ENCODE data around the gene AOPEP. TPM values are rescaled to one million over a fixed set of nuclear protein-coding genes. Genes with fewer than 3 reads are reported as not detected.

The AOPEP gene
- total and polyA plus RNA-seq, 9 of the 15 experiments (the other 6 are each of a cell fraction or from before 2014, with no cell fraction given) = 4.5 to 19.3 (median 13.5) TPM

- no peak for TF ChIP-seq CHD7 (IDR thresholded peaks at IDR 0.05; ENCODE audit: low read depth, low read length)
- peak in 1 of 2 experiments; percentile 21; a peak in 1 of 3 replicates for TF ChIP-seq CBX3 (IDR thresholded peaks at IDR 0.05; ENCODE audit: borderline replicate concordance in 1 of 2, low read length in 2 of 2)
- no peak for TF ChIP-seq NFYB (IDR thresholded peaks at IDR 0.05; ENCODE audit: extremely low read depth, insufficient read length)
- no peak for TF ChIP-seq ZNF76 (CRISPR knock-in tag; IDR thresholded peaks at IDR 0.05; ENCODE audit: borderline replicate concordance)
- TF ChIP-seq MXI1 (IDR thresholded peaks at IDR 0.05; ENCODE audit: low read depth, low read length) = no peak
- TF ChIP-seq, protein P1, sequence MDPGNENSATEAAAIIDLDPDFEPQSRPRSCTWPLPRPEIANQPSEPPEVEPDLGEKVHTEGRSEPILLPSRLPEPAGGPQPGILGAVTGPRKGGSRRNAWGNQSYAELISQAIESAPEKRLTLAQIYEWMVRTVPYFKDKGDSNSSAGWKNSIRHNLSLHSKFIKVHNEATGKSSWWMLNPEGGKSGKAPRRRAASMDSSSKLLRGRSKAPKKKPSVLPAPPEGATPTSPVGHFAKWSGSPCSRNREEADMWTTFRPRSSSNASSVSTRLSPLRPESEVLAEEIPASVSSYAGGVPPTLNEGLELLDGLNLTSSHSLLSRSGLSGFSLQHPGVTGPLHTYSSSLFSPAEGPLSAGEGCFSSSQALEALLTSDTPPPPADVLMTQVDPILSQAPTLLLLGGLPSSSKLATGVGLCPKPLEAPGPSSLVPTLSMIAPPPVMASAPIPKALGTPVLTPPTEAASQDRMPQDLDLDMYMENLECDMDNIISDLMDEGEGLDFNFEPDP (CRISPR knock-in tag; IDR thresholded peaks at IDR 0.05) = no peak
- TF ChIP-seq ZNF12 (CRISPR knock-in tag; IDR thresholded peaks at IDR 0.05) = no peak
- no peak for TF ChIP-seq ZBTB5 (IDR thresholded peaks at IDR 0.05)
- TF ChIP-seq EP300 (IDR thresholded peaks at IDR 0.05; ENCODE audit: low read length) = no peak
- TF ChIP-seq CHCHD3 (CRISPR knock-in tag; IDR thresholded peaks at IDR 0.05) = no peak
- TF ChIP-seq U2AF1 (optimal IDR thresholded peaks at IDR 0.05; ENCODE audit: low read depth, low read length) = no peak
- TF ChIP-seq CBX8 (IDR thresholded peaks at IDR 0.05; ENCODE audit: borderline replicate concordance, extremely low read depth, low read depth, low read length, poor library complexity, severe bottlenecking) = no peak
- no peak for TF ChIP-seq KLF13 (tag; IDR thresholded peaks at IDR 0.05; ENCODE audit: borderline replicate concordance, low read depth)
Observed at GRCh38 chr9:94985649-94986048, 259.1 kb downstream of the AOPEP start (continued).

All from K562 (cell line).